NCI-H82 treated with DMSO at 0.1 percent for 48 hours (cell line): ENCODE data around the gene UBE3B.
"Not testable (repeated sequence)": the region's sequence is repeated elsewhere in the genome, so short reads cannot be mapped to it uniquely, and the experiment has no call there.

ENCODE experiments used
- DNase-seq: peaks from one replicate; lab custom pipeline; 2025; ENCODE audit not compliant: unreplicated experiment; lab: John Stamatoyannopoulos, UW

The UBE3B gene

DNA sequence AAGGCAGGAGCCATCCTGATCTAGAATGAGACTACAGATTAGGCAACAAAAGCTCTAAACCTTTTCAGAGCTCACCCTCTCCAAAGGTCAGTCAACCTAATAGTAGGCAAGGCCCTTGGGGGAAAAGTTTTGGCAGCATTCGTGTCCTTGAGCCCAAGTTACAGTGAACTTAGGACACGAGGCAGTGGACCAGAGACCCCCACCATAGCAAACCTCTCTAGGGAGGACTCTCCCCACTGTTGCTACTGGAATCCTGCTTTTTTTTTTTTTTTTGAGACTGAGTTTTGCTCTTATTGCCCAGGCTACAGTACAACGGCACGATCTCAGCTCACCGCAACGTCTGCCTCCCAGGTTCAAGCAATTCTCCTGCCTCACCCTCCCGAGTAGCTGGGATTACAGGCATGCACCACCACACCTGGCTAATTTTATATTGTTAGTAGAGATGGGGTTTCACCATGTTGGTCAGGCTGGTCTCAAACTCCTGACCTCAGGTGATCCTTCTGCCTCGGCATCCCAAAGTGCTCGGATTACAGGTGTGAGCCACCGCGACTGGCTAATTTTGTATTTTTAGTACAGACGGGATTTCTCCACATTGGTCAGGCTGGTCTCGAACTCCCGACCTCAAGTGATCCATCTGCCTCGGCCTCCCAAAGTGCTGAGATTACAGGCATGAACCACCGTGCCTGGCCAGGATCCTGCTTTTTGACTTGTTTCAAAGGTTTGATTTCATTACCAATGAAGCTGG lies 3.7 kb upstream of the UBE3B start:
- DNase-seq: not testable (repeated sequence)

DNA sequence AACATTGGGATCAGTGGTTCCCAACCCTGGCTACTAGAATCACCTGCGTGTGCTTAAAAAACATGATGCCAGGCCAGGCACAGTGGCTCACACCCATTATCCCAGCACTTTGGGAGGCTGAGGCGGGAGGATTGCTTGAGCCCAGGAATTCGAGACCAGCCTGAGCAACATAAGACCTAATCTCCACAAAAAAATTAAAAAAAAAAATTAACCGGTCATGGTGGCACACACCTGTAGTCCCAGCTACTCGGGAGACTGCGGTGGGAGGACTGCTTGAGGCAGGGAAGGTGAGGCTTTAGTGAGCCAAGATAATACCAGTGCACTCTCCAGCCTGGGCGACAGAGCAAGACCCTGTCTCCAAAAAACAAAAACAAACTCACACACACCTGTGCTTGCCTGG lies 2.3 kb upstream of the UBE3B start:
- no peak for DNase-seq

DNA sequence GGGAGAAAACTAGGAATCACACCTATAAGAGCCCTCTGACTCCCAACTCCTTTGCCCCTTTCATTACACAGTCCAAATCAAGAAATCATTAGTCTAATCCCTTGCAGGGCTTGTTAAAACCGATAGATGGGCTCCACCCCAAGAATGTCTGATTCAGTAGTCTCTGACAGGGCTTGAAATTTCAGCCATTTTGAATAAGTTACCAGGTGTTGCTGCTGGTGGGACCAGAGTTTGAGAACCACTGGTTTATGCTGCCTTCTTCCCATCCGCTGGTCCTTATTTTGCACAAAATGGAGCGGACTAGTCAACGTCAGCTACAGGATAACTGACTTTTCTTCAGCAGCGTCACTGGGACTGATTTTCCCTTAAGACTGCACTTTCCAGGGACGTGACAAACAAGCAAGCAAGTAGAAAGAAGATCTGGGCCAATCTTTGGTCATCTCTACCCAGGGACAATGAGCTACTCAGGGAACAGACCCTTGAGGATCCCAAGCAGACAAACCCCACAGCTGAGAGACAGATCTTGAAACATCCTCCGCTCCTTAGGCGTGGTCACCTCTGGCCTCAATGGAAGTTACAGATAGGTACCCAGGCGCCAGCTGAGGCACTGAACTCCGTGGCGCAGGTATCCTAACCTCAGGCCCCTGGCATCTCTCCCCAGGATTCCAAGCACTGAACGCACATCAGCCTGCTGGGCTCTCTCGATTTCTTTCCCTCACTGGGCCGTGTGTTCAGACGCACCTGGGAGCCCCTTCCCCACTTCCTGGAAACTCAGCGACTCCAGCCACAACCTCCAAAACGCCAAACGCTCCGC lies 1.2 kb upstream of the UBE3B start:
- DNase-seq: no peak

DNA sequence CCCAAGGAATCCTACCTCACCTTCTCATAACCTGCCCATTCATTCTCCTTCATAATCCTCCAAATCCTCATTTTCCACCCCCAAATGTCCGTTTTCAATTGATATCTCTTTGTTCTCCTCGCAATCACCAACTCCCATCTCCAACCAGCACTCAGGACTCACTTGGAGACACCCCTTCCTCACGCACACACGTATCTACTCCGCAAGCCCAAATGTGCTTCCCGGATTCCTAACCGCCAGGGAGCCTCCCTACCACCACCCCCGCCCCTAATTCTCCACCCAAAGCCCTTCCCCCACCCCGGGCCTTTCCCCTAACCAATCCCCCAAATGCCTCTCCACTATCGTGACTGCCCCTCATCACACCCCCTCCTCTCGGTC lies 638 bp upstream of the UBE3B start:
- no peak for DNase-seq

DNA sequence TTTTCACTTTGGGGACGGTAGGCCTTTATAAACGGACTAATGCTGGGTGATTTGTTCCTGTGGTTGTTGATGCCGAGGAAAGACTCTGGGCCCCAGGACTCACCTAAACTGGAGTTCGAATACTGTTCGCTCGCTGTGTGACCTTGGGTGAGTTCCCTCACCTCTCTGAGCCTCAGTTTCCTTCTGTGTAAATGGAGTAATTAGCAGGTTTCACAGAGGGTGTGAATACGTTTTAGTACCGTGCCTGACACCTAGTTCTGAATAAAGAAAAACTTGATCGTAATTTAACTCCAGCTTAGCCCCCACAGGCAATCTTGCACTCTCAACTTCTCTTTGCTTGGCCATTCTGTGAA lies 505 bp downstream of the UBE3B start:
- DNase-seq: no peak

DNA sequence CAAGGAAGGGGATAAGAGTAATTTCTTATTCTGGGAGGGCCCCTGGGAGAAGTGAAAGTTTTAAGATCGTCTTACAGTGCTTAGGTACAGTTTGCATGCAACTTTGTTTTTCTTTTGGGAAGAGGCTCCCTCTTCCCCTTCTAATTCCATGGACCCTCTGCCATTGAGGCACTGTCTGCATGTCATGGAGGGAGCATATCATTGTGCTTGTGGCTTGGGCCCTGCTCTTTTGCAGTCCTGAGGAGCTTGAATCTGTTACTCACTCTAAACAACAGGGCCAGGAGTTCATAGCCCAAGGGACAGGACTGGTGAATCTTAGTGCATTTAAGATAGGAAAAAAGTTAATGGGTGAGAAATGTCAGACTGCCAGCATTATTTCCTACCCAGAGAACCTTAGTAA lies 2.3 kb downstream of the UBE3B start:
- DNase-seq: no peak

DNA sequence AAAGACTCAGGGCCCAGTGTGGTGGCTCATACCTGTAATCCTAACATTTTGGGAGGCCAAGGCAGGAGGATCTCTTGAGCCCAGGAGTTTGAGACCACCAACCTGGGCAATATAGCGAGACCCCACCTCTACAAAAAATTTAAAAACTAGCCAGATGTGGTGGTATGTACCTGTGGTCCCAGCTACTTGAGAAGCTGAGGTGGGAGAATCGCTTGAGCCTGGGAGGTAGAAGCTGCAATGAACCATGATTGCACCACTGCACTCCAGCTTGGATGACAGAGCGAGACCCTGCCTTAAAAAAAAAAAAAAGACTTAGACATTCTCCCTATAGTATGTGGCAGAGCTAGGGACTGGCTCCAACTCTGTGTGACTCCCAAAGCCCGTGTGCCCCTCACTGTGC lies 2.9 kb downstream of the UBE3B start:
- DNase-seq: no peak

DNA sequence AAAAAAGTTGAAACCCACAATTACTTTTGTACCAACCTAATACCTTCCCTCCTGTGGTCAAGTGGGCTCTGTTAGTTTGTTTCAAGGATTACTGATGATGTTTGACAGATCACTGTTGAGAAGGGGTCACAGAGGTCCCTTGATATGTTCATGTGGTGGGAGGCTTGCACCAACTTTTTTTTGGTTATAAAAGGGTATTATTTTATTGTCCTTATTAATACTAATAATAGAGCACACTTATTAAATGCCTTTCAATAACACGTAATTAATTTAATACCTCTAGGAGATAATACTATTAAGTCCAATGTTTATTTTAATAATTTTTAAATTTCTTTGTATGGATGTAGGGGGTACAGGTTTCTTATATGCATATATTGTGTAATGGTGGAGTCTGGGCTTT lies 4.4 kb downstream of the UBE3B start:
- DNase-seq: no peak

DNA sequence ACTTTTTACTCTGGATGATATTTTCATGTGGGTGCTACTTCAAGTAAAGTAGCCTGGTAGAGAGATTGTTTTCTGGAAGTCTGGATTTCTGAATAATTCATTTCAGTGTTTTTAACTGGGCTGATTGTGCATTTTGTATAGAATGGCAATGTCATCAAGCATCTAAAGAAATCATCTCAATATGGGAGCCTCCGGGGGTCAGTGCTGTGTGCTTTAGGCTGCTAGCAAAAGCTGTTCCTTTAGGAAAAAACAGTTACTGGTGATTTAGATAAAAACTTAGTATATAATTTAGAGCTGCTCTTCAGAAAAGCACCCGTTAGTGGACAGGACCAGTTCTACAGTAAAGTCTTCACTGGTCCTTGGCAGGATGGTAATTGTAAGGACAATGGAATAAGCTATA lies 5.1 kb downstream of the UBE3B start:
- DNase-seq: no peak

DNA sequence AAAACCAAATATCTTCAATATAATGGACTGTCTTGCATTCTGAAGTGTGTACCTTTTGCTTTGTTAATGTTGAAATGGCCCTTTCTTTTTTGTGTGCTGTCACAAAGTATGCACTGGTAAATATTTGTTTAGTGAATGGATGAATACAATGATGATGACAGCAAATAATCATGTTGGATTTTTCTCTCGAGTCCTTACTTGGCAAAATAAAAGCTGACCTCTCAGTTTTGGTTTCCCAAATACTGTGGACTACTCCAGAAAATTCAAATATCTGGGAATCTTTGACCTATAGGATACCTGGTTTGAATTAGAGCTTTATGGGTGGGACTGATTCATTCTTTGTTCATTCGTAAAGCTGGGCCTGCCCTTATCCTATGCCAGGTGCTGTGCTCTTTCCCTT lies 5.5 kb downstream of the UBE3B start:
- DNase-seq: no peak

DNA sequence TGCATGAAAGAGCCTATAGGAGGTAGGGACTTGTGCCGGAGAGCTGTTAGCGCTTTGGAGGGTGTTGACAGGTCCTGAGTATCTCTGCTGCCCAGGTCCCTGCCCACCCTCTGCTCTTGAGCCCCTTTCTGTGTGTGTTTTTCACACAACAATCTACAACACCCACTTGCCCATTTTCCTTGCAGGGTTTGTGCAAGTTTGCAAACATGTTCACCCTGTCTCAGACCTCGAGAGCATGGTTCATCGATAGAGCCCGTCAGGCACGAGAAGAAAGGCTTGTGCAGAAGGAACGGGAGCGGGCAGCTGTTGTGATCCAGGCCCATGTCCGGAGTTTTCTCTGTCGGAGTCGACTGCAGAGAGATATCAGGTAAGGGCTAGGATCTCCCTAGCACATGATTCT lies 5.9 kb downstream of the UBE3B start:
- DNase-seq: no peak

DNA sequence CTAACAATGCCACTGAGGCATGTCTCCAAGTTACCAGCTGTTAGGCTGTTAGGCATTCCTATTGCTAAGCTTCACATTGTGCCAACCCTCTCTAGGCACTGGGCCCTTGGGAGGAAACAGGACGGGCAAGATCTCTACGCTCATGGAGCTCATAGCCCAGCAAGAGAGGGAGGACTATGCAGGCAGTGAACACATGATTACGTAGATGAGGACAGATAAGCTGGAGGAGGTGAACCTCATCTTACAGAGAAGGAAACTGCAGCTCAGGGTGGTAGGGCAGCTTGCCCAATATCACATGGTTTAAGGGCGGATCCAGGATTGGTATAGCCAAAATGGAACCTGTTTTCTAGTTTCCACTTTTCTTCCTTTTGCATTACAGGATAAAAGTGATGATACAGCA lies 7.8 kb downstream of the UBE3B start:
- no peak for DNase-seq

DNA sequence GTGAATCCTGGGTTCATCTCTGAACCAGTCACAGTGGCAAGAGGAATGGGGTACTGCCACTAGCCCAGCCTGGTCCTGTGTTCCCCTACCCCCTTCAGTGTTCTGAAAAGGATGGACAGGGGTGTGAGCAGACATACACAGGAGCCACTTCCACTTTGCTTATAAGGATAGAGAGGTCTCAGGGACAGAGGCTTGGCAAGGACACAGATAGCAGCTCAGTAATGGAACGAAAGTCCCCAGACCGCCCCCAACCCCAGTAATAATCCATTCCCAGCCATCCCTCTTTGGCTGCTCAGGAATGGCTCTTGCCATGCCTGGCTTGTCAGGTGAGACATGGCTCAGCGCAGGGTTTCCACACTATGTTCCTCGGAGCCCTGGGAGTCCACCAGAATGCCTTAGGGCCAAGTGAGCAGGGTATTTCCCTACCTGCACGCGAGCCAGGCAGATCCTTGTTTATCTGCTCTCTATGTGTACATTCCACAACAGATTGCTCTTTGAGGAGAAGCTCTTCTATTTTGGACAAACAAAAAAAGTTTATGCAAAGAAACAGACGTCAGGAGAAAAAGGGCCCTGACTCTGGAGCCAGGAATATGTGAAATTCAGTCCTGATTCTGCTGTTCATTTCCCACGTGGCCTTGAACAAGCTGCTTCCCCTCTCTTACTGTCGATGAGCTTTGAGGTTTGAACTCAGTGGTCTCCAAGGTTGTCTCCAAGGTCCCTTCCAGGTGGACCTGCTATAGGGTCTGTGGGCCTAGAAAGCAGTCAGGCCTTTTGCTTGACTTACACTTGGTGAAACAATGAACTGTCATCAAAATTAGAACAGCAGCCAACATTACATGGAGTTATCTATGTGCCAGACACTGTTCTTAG lies 10.0 kb downstream of the UBE3B start:
- no peak for DNase-seq

DNA sequence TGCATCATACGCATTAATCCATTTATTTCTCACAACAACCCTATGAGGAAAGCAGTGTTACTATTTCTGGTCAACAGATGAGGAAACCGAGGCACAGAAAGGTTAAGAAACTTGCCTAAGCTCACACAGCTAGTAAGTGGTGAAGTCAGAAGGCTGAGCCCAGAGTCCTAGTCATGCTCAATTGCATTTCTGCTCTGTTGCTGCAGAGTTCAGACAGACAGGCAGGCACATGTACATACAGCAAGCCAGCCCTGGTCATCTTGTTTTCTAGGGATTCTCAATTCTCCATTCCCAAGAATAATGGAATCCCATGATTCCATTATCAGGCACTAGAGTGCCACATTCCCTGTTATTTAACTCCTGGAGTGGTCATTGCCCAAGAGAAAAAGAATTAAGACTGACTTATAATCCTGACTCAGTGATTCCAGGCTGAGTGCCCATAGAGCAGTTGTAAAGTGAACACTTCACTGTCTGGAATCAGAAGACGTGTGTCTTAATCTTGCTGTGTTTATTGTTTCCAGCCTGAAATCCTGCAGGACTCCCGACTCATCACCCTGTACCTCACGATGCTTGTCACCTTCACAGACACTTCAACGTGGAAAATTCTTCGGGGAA lies 10.7 kb downstream of the UBE3B start:
- no peak for DNase-seq

DNA sequence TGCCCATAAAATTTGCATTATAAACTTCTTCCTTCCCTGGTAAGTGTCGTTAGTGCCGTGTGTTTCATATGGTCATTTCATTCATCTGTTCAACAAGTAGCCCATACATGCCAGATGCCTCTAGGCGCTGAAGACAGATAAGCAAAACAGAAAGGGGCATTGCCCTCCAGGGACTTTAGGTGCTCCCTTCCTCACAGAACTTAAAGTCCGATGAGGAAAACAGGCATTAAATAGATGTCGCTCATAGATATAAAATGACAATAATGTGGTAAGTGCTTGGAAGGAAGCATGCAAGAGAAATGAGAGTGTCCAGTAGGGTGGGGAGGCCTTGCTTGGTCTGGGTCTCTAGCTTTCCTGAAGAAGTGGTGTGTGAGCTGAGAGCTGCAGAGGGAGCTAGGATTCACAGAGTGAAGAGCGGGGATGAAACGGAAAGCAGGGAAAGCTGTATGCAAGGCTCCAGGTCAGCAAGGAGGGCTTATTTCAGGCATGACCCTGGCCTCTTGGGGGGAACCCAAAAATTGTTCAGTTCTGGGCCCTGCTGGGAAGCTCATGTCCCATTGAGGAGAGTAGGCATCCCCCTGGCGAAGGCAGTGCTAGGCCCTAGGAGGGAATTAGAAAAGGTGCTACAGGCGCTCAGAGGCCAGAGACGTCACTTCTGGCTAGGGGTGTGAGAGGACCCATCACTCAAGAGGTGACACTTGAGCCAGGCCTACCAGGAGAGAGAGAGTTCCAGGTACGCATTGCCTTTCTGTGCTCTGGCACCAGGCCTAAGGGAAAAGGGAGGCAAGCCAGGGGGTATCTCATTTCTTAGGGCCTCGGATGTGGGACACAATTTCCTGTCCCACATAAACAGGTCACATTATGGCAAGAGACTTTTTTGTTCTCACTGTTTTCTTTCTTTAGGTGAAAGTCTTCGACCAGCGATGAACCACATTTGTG lies 11.9 kb downstream of the UBE3B start:
- DNase-seq: no peak

DNA sequence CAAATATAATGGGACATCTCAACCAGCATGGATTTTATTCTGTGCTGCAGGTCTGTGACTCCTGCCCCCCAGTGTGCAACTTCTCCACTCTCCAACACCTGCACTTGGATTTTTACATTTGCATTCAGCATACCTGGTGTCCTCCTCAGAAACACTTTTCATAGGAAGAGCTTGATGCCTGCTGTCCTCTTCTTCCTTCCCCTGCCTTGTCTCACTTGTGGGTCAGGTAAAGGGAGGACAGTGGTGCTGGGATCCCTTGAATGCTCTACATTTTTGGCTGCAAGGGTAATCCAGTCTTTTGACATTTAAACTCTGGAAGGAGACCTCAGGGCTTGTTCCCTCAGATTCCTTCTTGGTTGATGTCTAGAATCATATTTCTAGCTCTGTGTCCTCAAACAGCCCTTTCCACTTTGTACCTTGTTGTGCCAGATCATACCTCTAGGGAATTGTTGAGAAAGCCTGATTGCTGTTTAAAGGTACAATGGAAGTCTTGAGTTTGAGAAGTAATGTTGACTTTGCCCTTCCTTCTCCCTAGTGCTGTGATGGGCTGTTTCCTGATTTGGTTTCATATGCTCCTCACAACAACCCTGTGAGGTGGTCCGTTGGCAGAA lies 12.6 kb downstream of the UBE3B start:
- DNase-seq: no peak

DNA sequence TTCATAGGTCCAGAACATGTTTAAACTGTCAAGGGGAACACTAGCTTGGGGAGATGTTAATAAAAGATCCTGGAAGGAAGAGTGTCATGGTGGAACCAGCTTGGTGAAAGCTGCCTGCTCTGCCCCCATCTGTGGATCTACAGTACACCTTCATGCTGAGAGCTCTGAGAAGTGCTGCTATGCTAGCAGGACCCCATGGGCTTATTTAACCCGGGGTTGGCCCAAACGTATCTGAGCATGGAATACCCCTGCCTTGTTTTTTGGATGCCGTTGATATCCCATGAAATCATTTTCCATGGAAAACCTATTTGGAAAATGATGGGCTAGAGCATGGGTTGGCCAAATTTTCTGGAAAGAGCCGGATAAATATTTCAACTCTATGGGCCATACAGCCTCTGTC lies 14.2 kb downstream of the UBE3B start:
- no peak for DNase-seq

DNA sequence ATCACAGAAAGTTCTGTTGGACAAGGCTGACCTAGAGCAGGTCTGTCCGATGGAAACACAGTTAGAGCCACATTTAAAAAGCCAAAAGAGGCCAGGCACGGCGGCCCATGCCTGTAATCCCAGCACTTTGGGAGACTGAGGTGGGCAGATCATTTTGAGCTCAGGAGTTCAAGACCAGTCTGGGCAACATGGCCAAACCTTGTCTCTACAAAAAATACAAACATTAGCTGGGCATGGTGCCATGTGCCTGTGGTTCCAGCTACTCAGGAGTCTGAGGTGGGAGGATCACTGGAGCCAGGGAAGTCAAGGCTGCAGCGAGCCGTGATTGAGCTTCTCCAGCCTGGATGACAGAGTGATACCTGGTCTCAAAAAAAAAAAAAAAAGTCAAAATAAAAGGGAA lies 14.9 kb downstream of the UBE3B start:
- DNase-seq: no peak

DNA sequence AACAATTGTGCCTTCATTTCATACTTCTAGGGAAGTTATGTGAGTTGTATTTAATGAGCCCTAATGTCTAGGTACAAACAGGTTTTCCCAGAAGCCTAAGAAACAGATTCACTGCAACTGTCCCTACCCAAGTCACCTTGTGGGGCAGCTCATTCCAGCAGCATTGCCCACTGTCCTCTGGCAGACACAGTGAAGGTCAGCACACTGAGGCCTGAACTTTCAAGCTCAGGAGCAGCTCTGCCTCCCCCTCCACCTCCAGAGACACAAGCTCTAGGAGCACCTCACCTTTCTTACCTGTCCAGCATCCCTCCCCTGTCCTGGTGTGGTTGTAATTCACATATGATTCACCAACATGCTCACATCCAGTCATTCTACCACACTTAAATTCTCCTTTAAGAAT lies 15.7 kb downstream of the UBE3B start:
- no peak for DNase-seq

DNA sequence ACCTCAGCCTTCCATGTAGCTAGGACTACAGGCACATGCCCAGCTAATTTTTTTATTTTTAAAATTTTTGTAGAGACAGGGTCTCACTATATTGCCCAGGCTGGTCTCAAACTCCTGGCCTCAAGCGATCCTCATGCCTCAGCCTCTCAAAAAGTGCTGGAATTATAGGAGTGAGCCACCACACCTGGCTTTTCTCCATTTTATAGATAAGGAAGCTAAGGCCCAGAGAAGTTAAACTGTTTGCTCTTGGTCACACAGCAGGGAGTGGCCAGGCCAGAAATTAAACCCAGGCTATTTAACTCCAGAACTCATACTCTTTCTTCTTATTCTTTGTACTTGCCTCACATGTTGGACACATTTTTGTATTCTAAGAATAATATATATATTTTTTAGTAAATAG lies 16.5 kb downstream of the UBE3B start:
- DNase-seq: no peak
